Astrocyte of the spinal cord (primary cell): ENCODE results near the gene RINL.
A peak's percentile ranks its signal among the peaks of the same experiment; 100 is the strongest.

ENCODE experiments used
- DNase-seq: peaks from one replicate; pipeline ENCODE4 v3.0.0; 2011; ENCODE audit warnings: low read depth, low spot score
- H3K4me3 ChIP-seq: 2 replicates; pipeline ENCODE4 v1.5.1; 2011; ENCODE audit warnings: low read depth, mild to moderate bottlenecking, low read length, moderate library complexity
- CTCF ChIP-seq: IDR thresholded peaks from 2 replicates; pipeline ENCODE4 v1.5.1; 2012; ENCODE audit warnings: low read depth, mild to moderate bottlenecking, low read length, inconsistent platforms
- in situ Hi-C: cut with HindIII; loops from 2 replicates; pipeline ENCODE4 v1.10.0; 2017; ENCODE audit warnings: low sequenced_read_pairs

RINL gene

GRCh38 chr19:38850976-38851621 is 27.0 kb downstream of the RINL start:
- in situ Hi-C loops = no loop called here
- no peak for DNase-seq
- peak overlapping the region; percentile 59 for H3K4me3 ChIP-seq
- no peak for TF ChIP-seq CTCF

GRCh38 chr19:38850436-38850975 is 27.6 kb downstream of the RINL start:
- DNase-seq = no peak

GRCh38 chr19:38849860-38850435 is 28.1 kb downstream of the RINL start, which contains the start of gene HNRNPL:
Gene HNRNPL, minus strand, starts transcription at chr19:38849986. Its CDS starts 20 bp downstream, at chr19:38849966.
- DNase-seq = peak; percentile 100
- peak; percentile 51 for TF ChIP-seq CTCF
- in situ Hi-C loops = no loop called here
- peak within 1 kb of the TSS; percentile 59 for H3K4me3 ChIP-seq

More at GRCh38 chr19:38850436-38850975, 27.6 kb downstream of the RINL start:
- TF ChIP-seq CTCF = peak; percentile 7
- in situ Hi-C loops = no loop called here
- H3K4me3 ChIP-seq = peak overlapping the region; percentile 59

- DNase-seq = peak; percentile 96
- in situ Hi-C loops = no loop called here
- TF ChIP-seq CTCF = no peak
- H3K4me3 ChIP-seq = peak overlapping the region; percentile 49
Observed at GRCh38 chr19:38849147-38849859, 28.8 kb downstream of the RINL start.

GRCh38 chr19:38848299-38849146 is 29.6 kb downstream of the RINL start:
- no peak for DNase-seq
- in situ Hi-C loops = no loop called here
- peak overlapping the region; percentile 49 for H3K4me3 ChIP-seq
- TF ChIP-seq CTCF = no peak

- no peak for DNase-seq
- TF ChIP-seq CTCF = no peak
- no peak overlapping the region for H3K4me3 ChIP-seq
- in situ Hi-C loops = no loop called here
Observed at GRCh38 chr19:38846097-38846496, 32.0 kb downstream of the RINL start.
